GM21529 (cell line): ENCODE data around the gene CD300LG.
"Not testable (repeated sequence)": the region's sequence is repeated elsewhere in the genome, so short reads cannot be mapped to it uniquely, and the experiment has no call there.

Experiments used
- ATAC-seq: cut with Tn5 transposase; IDR thresholded peaks from one replicate; pipeline ENCODE4 v1.9.1; 2021; ENCODE audit not compliant: unreplicated experiment

The CD300LG gene

DNA sequence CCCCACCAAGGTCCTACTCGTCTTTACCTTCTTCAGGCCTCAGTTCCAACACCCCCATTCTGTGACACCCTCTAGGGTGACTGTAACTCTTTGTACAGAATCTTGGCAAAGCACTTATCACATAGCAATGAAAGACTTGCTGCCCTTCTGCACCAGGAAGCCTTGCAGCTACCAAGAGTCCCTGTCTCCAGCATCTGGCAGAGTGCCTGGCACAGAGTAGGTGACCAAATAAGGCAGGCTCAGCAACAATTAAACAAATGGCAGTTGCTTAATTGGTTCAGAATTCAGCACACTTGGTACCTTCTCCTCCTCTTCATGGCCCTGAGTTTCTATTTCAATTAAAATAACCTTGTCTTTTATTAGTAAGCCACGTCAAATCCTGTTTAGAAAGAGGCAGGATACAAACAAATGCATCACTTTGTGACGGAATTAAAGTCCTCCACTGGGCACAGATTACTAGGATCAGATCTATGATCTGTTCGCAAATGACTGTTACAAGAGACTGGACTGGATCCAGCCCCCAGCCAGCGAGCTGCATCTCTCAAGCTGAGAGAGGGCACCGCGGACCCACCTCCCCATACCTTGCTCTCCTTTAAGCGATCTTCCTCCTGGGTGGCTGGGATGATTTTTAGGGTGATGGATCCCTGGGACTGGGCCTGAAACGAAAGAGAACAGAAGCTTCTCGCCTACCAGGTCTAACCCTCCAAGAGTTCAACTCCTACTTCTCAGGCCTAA is 23.5 kb upstream of the CD300LG start:
- no peak for ATAC-seq

DNA sequence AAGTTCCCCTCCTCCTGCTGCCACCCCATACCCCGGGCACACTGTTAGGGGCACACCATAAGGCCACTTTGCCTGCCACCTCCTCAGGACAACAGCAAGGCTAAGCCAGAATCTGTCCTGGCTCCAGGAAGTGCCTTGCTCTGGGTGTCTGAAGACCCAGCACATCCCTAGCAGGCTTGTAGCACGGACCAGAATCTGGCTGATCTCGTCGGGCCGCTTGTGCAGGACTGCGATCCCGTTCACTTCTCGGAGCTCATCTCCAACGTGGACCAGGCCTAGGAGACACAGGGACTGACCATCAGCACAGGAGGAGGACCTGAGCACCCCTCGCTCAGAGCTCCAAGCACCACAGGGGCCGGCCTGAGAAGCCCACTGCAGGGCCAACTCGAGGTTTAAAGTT is 21.4 kb upstream of the CD300LG start:
- no peak for ATAC-seq

DNA sequence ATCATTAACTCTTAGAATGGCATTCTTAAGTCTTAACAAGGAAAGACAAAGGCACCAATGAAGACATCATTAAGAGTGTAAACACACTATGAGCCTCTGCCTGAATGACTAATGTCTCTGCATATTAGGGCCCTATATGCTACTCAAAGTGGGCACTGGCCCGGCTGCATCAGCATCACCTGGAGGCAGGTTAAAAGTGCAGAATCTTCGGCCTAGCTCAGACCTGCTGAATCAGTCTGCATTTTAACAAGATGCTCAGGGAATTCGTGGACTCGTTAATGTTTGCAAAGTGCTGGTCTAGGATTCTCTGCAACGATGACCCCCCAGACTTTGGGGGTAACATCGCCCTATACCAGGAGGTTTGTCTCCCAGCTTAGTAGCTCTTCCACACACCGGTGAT is 20.8 kb upstream of the CD300LG start:
- ATAC-seq: no peak

DNA sequence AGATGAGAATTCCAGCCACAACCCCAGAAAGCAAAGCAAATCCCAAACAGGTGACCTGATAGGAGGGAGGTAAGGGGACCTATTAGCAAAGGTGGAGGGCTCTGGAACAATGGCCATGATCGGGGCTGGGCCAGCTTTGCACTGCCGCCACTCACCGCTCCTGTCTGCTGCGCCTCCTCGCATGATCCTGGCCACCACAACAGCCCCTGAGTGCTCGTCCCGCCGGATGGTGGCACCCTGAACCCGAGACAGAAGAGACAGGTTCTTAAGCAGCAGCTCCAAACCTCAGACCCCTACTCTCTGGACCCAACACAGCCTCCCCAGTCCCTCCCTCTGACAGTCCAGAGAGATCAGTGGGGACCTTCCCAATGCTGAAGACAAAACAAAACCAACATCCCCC is 19.4 kb upstream of the CD300LG start:
- ATAC-seq: no peak

DNA sequence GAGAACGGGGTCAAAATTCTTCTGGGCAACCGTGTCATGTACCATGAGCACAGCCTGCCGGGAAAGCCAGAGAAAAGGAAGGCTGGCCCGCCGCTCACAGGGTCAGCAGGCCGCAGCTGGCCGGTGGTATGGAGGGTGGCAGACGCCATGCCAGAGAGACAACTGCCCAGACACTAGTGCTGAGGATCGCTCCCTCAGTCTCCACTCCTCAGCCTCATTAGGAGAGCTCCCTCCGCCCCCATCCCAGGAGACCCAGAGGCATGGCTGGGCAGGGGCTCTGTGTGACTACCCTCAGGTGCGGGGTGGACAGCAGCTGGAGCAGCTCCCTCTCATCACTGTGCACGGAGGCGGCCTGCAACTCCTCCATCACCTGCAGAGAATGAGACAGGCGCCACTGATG is 17.2 kb upstream of the CD300LG start:
- no peak for ATAC-seq

DNA sequence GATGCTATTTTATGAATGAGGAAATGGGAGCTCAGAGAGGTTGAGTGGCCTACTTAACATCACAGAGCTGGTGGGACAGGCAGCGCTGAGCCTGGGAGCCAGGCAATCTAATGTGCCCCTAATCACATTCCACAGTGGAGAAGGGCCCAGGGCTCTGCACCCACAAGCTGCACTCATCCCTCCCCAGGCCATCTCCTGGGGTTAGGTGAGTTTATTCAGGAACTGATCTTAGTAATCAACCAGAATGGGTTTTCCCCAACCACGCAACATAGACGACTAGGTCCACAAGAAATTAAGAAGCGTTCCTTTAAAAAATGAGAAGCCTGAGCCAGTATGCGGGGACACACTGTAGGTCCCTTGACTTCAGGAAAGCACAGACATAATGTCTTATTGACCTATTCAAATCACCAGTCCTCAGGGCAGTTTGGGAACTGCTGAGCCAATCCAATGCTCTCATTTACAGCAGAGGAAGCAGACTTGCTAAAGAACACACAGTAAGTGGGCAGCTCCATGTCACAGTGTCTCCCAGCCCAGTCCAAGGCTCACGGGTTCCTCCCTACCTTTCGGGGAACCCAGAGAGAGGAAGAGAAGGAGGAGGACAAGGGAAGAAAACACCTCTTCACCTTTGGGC is 16.4 kb upstream of the CD300LG start:
- no peak for ATAC-seq

DNA sequence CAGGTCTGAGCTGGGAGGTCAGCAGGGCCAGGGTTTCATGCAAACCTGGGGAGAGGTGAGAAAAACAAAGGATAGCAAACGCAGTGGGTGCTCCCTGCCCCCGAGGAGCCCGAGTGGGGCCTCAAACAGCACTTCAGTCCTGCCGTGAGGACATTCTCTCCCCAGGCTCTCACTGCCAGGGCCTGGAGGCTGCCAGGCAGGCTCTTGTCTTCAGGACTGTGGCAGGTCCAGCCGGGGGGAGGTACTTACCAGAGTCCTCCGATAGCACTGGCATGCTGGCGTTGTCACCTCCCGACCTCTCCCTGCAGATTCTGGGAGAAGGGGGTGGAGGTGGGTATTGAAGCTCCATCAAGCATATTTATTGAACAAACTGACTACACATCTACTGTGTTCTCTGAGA is 15.3 kb upstream of the CD300LG start:
- no peak for ATAC-seq

DNA sequence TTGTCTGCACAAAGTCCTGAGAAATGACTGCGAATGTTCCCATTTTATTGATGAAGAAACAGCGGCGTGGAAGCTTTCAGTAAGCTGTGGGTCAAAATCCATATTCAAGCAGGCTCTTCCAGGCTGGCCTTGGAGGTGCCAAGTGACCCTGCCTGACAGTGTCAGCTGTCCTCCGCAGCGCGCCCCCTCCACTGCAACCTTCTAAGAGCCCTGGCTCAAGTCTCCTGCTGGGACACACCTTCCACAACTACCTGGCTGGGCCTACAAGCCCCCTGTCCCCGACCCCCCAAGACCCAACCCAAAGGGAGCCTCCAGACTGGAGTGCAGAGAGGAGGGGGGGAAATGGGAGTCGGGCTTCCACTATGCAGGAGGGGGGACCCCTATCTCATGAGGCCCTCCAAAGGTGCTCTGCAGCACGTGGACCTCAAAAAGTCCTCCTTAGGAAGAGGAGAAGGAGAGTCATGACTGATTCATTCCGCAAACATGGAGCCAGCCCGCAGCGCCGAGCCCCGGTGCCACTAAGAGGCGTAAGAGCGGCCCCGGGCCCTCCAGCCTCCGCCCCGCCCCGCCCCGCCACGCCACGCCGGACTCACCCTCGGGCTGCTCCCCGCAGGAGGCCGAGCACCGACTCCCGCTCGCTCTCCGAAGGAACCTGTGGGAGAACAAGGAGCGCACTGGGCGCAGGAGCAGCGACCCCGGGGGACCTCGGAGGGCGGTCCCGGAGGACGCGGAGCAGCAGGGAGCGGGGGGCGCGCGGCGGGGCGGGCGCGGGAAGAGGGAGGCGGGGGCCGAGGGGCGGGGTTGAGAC is 14.6 kb upstream of the CD300LG start:
- ATAC-seq: no peak

DNA sequence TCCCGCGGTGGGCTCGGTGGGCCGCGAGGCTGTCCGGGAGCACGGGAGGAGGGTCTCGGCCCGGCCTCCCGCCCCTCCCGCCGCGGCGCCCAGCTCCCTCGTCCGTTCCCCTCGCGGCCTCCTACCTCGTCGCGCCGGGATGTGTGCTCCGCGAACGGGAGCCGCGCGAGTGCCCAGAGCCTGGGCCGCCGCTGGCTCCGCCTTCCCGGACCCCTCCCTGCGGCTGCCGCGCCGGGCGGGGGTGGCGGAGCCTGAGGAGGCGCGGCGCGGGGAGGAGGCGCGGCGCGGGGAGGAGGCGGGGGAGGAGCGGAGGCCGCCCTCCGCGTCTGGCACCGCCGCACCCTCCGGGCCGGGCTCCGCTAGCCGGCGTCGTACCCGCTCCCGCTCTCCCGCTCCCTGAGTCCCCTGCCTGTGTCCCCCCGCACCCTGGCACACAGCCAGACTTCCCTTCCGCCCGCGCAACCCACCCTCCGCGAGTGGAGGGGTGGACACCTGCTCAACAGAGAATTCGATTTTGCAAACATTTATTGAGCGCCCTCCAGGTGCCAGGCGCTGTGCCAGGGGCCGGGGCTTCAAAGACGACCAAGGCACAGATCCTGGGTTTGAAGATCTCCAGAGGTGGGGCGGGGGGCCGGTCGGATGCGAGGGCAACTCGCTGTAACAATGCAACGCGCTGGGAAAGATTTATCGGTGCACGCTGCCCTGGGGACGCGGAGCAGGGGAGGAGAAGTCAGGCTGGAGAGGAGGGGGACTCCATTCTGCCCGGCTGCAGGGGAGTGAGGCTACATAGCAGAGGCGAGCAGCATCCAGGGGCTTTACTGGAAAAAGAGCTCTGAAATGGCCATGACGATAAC is 13.8 kb upstream of the CD300LG start, which contains the start of gene MPP3:
Gene MPP3 (minus strand): TSS at position 171 of the 854 bp plus-strand sequence. CDS start 1,240 bp downstream, outside the sequence.
- ATAC-seq: no peak

DNA sequence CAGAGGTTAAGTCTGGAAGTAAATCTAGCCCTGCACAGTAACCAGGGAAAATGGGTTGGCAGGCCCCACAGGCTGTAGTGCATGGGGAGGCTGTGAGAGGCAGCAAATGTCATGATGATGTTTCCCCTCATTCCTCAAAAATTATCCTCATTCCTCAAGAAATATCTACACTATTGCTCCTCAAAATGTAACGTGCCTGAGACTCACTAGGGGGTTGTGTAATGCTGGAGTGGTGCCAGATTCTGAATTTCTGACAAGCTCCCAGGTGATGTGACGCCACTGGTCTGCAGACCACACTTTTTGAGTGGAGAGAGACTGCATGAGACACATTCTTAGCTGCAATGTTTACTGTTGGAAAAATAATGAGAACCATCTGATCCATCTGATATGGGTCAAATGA is 12.9 kb upstream of the CD300LG start:
- ATAC-seq: no peak

DNA sequence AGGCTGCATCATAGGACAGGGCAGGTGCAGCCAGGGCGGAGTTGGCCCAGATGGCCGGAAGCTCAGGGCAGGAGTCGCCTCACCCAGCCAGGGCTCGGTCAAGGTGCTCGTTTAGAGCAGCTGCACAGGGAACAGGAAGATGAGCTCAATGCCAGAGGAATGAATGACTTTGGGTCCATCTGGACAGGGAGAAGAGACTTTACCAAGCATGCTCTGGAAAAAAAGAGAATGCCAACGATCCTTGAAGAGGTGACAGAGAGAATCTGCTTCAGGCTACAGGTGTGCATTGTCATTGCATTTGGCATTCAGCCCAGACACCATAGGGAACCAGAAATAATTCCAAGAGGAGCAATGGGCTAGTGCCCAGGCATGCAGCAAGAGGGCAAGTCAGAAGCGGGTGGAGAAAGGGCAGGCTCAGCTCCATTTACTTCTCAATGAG is 7.3 kb upstream of the CD300LG start:
- ATAC-seq: no peak

DNA sequence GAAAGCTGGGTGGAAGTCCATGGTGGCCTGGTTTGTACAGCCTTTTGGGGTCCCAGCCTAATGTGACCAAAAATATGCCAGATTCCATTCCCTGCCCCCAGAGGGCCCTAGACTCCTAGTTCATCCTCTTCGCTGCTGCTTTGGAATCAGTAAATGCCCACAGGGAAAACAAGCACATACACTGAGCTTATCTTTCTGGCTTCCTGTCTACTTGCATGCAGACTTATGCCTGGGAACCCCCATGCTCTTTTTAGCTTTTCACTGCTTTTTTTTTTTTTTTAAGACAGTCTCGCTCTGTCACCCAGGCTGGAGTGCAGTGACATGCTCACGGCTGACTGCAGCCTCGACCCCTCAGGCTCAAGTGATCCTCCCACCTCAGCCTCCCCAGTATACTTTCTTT is 6.2 kb upstream of the CD300LG start:
- no peak for ATAC-seq

DNA sequence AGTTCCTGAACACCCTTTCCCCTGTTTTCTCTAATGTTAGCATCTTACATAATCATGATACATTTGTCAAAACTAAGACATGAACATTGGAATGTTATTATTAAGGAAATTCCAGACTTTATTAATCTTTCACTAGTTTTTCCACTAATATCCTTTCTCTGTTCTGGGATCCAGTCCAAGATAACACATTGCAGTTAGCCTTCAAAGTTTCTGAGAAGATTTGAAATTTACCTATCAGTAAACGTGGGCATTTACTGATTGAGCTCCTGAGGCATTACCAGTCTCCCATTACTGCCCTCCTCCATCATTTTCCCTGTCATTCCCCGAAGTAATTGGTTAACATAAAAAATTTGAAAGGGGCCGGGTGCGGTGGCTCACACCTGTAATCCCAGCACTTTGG is 5.7 kb upstream of the CD300LG start:
- ATAC-seq: no peak

DNA sequence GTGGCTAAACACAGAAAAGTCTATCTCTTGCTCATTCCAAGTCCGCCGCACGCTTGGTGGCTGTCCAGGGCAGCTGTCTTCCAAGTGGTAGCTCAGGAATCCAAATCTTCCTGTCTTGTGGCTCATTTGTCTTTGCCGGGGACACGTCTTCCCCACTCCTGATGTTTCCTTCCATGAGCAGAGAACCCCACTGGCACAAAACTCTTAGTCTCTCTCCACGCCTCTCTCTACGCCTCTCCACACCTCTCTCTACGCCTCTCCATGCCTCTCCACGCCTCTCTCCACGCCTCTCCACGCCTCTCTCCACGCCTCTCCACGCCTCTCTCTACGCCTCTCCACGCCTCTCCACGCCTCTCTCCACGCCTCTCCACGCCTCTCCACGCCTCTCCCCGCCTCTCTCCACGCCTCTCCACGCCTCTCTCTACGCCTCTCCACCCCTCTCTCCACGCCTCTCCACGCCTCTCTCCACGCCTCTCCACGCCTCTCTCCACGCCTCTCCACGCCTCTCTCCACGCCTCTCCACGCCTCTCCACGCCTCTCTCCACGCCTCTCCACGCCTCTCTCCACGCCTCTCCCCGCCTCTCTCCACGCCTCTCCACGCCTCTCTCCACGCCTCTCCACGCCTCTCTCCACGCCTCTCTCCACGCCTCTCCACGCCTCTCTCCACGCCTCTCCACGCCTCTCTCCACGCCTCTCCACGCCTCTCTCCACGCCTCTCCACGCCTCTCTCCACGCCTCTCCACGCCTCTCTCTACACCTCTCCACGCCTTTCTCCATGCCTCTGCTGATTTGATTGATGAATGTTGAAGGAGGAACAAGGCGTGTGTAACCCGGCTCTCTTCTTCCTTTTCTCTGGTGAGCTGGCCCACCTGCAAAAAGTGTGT is 4.6 kb upstream of the CD300LG start:
- not testable (repeated sequence) for ATAC-seq

DNA sequence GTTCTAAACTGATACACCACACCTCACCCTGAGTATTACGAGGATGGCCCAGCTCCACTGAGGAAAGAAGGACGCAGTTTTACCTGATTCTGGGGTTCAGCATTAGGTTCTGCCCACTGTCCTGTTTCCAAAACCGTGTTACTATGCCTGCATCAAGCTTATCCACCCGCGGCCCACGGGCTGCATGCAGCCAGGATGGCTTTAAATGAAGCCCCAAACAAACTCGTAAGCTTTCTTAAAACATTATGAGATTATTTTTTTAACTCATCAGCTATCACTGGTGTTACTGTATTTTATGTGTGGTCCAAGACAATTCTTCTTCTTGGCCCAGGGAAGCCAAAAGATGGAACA is 4.0 kb upstream of the CD300LG start:
- ATAC-seq: no peak

DNA sequence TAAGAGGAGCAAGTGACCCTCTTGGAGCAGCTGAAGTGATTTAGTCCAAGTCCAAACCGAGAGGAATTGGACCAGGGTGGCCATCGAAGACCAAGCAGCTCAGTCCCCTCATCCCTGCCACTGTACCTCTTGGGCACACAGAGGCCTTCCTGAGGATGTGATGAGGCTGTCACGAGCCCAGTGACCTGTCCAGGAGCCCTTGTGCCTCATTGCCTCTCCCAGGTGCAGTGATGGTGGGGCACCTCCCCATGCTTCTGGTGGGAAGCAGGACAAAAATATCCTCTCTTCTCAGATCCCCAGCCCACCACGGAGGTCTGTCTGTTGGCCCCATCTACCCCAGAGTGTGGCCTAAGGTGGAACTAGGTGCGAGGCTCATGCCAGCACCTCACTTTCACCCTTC is 2.7 kb upstream of the CD300LG start:
- ATAC-seq: no peak

DNA sequence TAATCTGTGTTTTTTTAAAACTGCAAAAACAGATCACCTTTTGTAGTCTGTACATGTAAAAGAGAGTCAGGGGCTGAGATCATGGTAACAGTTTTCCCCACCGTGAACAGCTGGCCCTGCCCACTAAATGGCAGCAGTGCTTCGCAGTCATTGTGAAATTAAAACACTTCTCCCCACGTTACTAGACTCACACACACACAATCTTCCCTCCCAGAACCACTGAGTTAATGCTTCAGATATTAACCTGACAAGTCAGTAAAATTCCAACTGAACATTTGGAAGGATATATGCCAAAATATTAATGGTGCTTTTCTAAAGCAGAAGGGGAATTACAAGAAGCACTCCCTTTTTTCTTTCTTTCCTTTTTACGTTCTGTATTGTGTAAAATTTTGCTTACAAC is 1.2 kb upstream of the CD300LG start:
- no peak for ATAC-seq

DNA sequence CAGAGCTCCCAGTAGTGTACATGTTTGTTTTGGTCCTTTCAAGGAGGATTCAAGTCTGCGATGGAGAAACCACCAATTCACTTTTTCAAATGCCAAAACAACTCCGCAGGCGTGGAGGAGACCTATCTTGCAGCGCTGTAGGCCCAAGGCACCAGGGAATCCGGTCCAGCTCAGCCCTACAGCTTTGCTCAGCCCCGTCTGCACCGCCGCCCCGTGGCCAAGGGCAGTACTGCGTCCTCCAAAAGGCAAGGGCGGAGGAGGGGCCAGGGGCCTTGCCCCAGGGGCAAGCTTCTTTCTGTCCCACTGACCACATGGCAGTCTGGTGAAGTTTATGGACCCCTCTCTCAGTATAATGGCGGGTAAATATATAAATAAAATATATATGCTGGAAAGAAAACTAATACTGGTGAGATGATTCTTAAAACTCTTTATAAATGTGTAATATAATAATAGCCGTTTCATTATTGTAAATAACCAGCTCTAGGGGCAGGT is 709 bp upstream of the CD300LG start:
- ATAC-seq: no peak

DNA sequence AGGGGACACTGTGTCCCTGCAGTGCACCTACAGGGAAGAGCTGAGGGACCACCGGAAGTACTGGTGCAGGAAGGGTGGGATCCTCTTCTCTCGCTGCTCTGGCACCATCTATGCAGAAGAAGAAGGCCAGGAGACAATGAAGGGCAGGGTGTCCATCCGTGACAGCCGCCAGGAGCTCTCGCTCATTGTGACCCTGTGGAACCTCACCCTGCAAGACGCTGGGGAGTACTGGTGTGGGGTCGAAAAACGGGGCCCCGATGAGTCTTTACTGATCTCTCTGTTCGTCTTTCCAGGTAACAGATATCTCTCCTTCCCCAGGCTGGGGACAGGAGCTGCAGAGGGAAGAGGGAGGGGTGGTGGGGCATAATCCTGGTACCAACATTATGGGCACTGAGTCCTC is 1.6 kb downstream of the CD300LG start:
- ATAC-seq: no peak

DNA sequence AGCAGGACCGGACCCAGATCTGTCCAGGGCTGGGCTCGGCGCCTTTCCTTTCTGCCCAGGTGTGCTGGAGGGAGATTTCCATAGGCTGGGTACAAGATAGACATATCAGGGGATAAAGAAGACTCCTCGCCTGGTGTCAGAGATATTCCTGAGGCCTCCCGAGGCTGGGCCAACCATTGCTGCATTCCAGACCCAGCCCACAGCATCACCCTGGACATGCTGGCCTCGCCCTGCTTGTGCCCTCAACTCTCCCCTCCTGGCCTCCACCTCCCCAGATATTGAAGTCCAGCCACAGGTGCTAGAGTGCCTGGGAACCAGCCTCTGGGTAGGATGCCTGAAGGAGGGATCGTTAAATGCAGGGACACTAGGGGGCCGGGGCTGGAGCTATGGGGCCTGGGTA is 2.1 kb downstream of the CD300LG start:
- no peak for ATAC-seq
